Loucy (cell line): Measurements from ENCODE around the gene MUC13.

Experiments used
- EZH2phosphoT487 ChIP-seq: fragments of 200-600 bp; IDR thresholded peaks from 2 replicates; pipeline ENCODE4 v1.6.1; 2018; ENCODE audit warnings: antibody characterized with exemption, mild to moderate bottlenecking, moderate library complexity, borderline replicate concordance
- TF ChIP-seq, protein P1 (sequence below): fragments of 200-600 bp; sonication (generic); conservative IDR thresholded peaks from 2 replicates; pipeline ENCODE4 v1.5.1; 2014; ENCODE audit warnings: mild to moderate bottlenecking, antibody characterized with exemption, low read length

DNA sequence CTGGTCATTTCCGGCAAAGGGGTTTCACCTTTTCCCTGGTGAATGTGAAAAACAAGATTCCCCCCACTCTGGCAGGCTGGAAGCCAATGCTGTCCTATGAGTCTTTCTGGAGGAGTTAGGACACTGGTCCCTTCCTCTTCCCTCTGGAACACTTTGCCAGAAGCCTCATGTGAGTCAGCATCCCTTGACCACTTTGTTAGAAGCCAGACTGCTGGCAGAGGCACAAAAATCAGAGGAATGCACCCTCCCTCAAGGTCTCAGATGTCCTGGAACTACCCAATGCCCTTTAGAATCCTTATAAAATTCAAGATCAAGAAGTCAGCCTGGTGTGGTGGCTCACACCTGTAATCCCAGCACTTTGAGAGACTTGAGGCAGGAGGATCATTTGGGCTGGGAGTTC is 74.0 kb downstream of the MUC13 start:
- TF ChIP-seq, protein P1, sequence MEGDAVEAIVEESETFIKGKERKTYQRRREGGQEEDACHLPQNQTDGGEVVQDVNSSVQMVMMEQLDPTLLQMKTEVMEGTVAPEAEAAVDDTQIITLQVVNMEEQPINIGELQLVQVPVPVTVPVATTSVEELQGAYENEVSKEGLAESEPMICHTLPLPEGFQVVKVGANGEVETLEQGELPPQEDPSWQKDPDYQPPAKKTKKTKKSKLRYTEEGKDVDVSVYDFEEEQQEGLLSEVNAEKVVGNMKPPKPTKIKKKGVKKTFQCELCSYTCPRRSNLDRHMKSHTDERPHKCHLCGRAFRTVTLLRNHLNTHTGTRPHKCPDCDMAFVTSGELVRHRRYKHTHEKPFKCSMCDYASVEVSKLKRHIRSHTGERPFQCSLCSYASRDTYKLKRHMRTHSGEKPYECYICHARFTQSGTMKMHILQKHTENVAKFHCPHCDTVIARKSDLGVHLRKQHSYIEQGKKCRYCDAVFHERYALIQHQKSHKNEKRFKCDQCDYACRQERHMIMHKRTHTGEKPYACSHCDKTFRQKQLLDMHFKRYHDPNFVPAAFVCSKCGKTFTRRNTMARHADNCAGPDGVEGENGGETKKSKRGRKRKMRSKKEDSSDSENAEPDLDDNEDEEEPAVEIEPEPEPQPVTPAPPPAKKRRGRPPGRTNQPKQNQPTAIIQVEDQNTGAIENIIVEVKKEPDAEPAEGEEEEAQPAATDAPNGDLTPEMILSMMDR, result no peak
- TF ChIP-seq EZH2phosphoT487, result no peak
